ENCODE results near the gene CAMTA1. TPM values are rescaled to one million over a fixed set of nuclear protein-coding genes. Genes with fewer than 3 reads are reported as not detected.

CAMTA1 gene
- total and polyA plus RNA-seq, 9 of the 15 experiments (the other 6 are each of a cell fraction or from before 2014, with no cell fraction given) = 43.9 to 161 (median 65.9) TPM

GRCh38 chr1:7432102-7432899 is 647.0 kb downstream of the CAMTA1 start:
- Histone ChIP-seq H3K79me2 (ENCODE audit: control insufficient read depth, insufficient read depth, low read length) (no peaks in the 10 kb centered on the region), H3K9ac (ENCODE audit: insufficient read depth in 1 of 2, low read depth in 2 of 2, low read length in 2 of 2) (no peak overlapping the region), H3K9me1 (ENCODE audit: control insufficient read depth, insufficient read depth, low read length) (no peaks in the 10 kb centered on the region), H3K27ac (ENCODE audit: extremely low read depth, low read depth, low read length) (no peak overlapping the region), H3K27me3 (ENCODE audit: control insufficient read depth in 2 of 2, insufficient read depth in 2 of 2, low read length in 2 of 2) (peaks cover under 1 to 52% of the 10 kb centered on the region in 2 experiments; a peak in 3 of 5 replicates), H3K36me3 (ENCODE audit: control insufficient read depth, insufficient read depth, low read length) (no peaks in the 10 kb centered on the region), H3K4me2 (ENCODE audit: insufficient read depth, low read length) (no peak overlapping the region), H3K4me1 (replicated peaks in 1 of 2; ENCODE audit: control insufficient read depth in 2 of 2, insufficient read depth in 2 of 2, low read length in 2 of 2) (no peaks in the 10 kb centered on the region), H3K9me3 (replicated peaks; ENCODE audit: control insufficient read depth, insufficient read depth, low read depth, low read length) (no peaks in the 10 kb centered on the region), H3K4me3 (no peak overlapping the region), H4K20me1 (replicated peaks; ENCODE audit: control insufficient read depth, insufficient read depth, low read length) (peaks cover 4% of the 10 kb centered on the region), H2AFZ (ENCODE audit: low read depth, low read length) (no peak overlapping the region)
- no TSS peak for BruUV-seq (replicated peaks)
- CTCF ChIA-PET (ENCODE audit: low intra/inter-chr PET ratio) = no interaction called here
- in situ Hi-C loops (cut with MboI) (no loop called here), intact Hi-C loops (cut with micrococcal nuclease) (no loop called here)
- WGBS (ENCODE audit: insufficient coverage, low coverage, missing lambda C conversion rate) = 3% methylated on average over 15 of the region's 15 CpGs
- DNase-seq (ENCODE audit: extremely low read depth in 1 of 4, low spot score in 3 of 4) (no peak), FAIRE-seq (no peak), ATAC-seq (no peak)
- POLR2A ChIA-PET = interaction anchor here (0.5 to 1.0 kb wide), 2 partner anchors 14 to 1303 kb away, joined by 3 read pairs; no protein-coding TSS in a partner anchor
- TF ChIP-seq RBM25 (IDR thresholded peaks at IDR 0.05; ENCODE audit: low read depth, low read length, severe bottlenecking) (peak; percentile 91), ZFP36 (IDR thresholded peaks at IDR 0.05; ENCODE audit: low read depth, low read length, partially characterized antibody) (peak; percentile 75), ZNF354B (CRISPR knock-in tag; IDR thresholded peaks at IDR 0.05) (no peak), CBFA2T2 (conservative IDR thresholded peaks at IDR 0.05) (no peak), ZNF311 (CRISPR knock-in tag; IDR thresholded peaks at IDR 0.05) (no peak), CHCHD3 (CRISPR knock-in tag; IDR thresholded peaks at IDR 0.05) (no peak)
- TF ChIP-seq, protein P1, sequence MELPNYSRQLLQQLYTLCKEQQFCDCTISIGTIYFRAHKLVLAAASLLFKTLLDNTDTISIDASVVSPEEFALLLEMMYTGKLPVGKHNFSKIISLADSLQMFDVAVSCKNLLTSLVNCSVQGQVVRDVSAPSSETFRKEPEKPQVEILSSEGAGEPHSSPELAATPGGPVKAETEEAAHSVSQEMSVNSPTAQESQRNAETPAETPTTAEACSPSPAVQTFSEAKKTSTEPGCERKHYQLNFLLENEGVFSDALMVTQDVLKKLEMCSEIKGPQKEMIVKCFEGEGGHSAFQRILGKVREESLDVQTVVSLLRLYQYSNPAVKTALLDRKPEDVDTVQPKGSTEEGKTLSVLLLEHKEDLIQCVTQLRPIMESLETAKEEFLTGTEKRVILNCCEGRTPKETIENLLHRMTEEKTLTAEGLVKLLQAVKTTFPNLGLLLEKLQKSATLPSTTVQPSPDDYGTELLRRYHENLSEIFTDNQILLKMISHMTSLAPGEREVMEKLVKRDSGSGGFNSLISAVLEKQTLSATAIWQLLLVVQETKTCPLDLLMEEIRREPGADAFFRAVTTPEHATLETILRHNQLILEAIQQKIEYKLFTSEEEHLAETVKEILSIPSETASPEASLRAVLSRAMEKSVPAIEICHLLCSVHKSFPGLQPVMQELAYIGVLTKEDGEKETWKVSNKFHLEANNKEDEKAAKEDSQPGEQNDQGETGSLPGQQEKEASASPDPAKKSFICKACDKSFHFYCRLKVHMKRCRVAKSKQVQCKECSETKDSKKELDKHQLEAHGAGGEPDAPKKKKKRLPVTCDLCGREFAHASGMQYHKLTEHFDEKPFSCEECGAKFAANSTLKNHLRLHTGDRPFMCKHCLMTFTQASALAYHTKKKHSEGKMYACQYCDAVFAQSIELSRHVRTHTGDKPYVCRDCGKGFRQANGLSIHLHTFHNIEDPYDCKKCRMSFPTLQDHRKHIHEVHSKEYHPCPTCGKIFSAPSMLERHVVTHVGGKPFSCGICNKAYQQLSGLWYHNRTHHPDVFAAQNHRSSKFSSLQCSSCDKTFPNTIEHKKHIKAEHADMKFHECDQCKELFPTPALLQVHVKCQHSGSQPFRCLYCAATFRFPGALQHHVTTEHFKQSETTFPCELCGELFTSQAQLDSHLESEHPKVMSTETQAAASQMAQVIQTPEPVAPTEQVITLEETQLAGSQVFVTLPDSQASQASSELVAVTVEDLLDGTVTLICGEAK (IDR thresholded peaks at IDR 0.05) = no peak
- TF ChIP-seq, protein P1 (CRISPR knock-in tag; IDR thresholded peaks at IDR 0.05) = no peak
- TF ChIP-seq, protein P2, sequence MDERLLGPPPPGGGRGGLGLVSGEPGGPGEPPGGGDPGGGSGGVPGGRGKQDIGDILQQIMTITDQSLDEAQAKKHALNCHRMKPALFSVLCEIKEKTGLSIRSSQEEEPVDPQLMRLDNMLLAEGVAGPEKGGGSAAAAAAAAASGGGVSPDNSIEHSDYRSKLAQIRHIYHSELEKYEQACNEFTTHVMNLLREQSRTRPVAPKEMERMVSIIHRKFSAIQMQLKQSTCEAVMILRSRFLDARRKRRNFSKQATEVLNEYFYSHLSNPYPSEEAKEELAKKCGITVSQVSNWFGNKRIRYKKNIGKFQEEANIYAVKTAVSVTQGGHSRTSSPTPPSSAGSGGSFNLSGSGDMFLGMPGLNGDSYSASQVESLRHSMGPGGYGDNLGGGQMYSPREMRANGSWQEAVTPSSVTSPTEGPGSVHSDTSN (CRISPR knock-in tag; IDR thresholded peaks at IDR 0.05; ENCODE audit: low read depth) = no peak
- TF ChIP-seq, protein P2 (tag; conservative IDR thresholded peaks at IDR 0.05; ENCODE audit: low read depth) = peak; percentile 25; the same call in 1 of the 2 replicates
